Uterus (tissue), 2 donors: ENCODE data around the gene LGALS4.

Source experiments
- POLR2A ChIP-seq, 2 donors: fragments of 450-650 bp; IDR thresholded peaks; one replicate each; pipeline ENCODE4 v1.6.1; 2016; ENCODE audit warnings: antibody characterized with exemption in 2 of 2, mild to moderate bottlenecking in 1 of 2, moderate library complexity in 1 of 2
- TF ChIP-seq, protein P1 (sequence below), 4 experiments: fragments of 200-600 bp in 2 of 4; fragments of 450-650 bp in 2 of 4; sonication (generic) in 2 of 4; IDR thresholded peaks; one replicate each; pipeline ENCODE4 v1.5.1; 2016 to 2019; ENCODE audit warnings: antibody characterized with exemption in 4 of 4, mild to moderate bottlenecking in 2 of 4, moderate library complexity in 1 of 4

DNA sequence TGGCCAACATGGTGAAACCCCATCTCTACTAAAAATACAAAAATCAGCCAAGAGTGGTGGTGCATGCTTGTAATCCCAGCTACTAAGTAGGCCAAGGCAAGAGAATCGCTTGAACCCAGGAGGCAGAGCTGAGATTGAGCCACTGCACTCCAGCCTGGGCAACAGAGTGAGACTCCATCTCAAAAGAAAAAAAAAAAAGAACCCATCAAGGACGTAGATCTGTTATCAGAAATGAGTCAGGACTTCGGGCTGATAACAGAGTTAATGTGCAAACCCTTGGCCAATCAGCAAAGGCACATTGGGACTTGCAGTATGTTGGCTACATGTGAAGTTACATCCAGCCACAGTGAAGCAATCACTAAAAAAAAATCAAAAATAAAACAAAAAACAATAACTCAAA, 28.5 kb downstream of the LGALS4 start:
- TF ChIP-seq, protein P1, sequence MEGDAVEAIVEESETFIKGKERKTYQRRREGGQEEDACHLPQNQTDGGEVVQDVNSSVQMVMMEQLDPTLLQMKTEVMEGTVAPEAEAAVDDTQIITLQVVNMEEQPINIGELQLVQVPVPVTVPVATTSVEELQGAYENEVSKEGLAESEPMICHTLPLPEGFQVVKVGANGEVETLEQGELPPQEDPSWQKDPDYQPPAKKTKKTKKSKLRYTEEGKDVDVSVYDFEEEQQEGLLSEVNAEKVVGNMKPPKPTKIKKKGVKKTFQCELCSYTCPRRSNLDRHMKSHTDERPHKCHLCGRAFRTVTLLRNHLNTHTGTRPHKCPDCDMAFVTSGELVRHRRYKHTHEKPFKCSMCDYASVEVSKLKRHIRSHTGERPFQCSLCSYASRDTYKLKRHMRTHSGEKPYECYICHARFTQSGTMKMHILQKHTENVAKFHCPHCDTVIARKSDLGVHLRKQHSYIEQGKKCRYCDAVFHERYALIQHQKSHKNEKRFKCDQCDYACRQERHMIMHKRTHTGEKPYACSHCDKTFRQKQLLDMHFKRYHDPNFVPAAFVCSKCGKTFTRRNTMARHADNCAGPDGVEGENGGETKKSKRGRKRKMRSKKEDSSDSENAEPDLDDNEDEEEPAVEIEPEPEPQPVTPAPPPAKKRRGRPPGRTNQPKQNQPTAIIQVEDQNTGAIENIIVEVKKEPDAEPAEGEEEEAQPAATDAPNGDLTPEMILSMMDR (IDR thresholded peaks at IDR 0.05), result no peak
- no peak for TF ChIP-seq POLR2A (IDR thresholded peaks at IDR 0.05)
